GM19351 (cell line): ENCODE data around the gene PRPF6.

Source experiments
- ATAC-seq: cut with Tn5 transposase; IDR thresholded peaks from one replicate; pipeline ENCODE4 v1.9.1; 2021; ENCODE audit warnings: mild to moderate bottlenecking, moderate library complexity; ENCODE audit not compliant: unreplicated experiment

The PRPF6 gene

DNA sequence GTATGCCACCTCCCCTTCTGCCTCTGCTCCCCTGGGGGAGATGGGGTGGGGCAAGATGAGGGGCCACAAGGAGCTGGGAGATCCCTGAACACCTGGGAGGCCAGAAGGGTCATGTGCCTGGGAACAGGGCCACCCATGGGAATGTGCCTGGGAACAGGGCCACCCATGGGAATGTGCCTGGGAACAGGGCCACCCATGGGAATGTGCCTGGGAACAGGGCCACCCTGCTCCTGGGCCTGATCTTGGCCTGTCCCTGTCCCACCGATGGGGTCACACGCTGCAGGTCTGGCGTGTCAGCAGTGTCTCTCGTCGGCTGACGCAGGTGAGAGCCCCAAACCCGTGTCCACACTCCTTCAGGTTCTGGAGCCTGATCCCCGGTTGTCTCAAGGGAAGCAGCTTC lies 94.0 kb downstream of the PRPF6 start:
- no peak for ATAC-seq

DNA sequence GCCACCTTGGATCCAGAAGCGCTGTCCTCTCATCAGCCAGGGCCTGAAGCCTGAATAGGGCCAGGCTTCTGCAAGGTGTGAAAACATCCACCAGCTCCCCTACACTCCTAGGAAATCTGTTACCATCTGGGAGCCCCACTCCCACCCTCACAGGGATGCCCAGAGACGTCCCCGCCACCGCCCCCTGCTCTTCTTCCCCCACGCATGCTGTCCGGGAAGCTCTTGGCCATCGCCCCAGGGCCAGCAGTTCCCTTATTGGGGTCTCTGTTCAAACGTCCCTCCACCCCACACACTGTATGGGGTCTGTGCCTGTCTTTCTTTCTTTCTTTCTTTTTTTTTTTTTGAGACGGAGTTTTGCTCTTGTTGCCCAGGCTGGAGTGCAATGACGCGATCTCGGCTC lies 94.6 kb downstream of the PRPF6 start:
- ATAC-seq, result no peak

DNA sequence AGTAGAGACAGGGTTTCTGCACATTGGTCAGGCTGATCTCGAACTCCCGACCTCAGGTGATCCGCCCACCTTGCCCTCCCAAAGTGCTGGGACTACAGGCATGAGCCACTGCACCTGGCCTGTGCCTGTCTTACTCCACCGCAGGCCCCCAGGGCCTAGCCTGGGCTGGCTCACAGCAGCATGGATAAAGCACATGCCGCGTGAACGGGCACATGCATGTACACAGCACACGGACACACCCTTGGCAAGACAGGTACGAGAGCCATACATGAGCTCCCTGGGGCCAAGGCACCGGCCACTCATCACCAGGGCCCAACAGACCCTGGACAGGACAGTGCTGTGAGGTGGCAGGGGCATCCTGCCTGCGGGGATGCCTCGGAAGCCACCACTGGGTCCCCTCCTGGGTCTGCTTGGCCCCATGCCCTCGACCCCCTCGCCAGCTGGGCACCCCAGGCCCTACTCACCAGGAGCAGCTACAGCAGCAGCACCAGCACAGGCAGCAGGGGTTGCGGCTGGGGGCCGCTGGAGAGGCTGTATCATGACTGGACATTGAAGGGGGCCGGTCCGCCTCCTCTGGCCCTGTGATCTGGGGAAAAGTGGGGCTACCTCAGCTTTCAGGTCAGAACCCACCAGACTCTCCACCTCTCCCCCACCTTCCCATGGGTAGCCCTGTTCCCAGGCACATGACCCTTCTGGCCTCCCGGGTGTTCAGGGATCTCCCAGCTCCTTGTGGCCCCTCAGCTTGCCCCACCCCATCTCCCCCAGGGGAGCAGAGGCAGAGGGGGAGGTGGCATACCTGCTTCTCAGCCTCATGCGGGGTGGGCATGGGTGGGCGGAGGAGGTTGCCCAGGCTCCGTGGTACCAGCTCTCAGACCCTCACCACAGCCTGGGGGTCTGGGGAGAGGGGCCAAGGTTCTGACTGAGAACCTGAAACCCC lies 95.4 kb downstream of the PRPF6 start:
- no peak for ATAC-seq

DNA sequence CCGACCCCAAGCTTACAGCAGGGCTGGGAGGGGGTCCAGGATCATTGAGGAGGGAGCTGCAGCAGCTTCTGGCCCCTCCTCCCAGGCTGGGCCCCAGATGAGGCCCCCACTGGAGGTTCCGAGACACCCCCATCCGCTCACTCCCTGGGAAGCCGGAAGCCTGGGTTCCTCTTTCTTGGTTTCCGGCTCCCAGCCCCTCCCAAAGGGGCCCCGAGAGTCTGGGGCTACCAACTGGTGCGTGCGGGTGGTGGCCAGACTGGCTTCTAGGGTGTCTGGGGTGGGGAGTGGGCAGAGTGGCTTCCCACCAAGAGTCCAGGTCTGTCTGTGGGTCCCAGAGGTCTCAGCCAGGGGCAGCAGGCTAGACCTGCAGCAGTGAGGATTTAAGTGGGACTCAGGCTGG lies 96.2 kb downstream of the PRPF6 start:
- ATAC-seq, result no peak

DNA sequence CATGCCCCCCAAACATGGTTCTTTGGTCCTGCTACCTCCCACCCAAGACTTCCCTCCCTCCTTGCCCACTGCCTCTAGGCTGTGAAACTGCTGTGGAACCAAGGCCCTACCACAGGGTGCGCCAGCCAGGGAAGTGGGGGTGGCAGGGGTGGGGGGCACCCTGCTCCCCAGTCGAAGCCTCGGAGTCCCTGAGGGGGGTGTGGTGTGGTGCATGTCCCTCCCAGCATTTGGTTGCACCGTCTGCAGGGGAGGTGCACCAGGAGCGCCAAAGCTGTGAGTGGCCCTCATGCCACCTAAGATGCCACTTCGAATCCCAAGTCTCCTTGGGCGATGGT lies 96.6 kb downstream of the PRPF6 start:
- ATAC-seq, result no peak

DNA sequence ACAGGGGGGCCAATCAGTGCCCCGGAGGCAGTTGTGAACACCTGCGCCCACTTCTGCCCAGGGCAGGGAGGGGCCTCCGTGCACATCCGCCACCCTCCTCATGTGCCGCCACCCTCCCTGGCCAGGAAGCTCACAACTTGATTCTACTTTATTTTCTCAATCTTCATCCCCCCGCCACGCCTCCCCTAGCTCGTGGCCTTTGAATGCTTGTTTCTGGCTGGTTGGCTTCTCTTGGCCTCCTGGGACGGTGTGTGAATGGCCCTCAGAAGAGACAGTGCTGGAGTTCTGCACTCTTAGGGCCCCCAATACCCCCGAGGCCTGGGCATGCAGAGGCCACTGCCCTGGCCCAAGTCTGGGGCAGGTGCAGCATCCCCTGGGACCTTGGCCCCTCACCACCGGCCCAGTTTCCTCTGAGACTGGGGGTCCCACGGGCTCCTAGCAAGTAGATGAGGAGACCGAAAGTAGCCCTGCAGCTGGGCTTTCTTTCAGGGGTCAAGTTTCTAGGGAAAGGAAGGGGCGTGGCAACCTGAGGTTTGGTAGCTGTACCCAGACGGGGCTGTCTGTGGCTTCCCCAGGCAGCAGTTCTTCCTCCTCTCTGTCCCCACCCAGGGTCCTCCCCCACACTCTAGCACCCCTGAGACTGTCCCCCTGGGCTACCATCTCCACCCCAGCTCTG lies 97.1 kb downstream of the PRPF6 start:
- no peak for ATAC-seq

DNA sequence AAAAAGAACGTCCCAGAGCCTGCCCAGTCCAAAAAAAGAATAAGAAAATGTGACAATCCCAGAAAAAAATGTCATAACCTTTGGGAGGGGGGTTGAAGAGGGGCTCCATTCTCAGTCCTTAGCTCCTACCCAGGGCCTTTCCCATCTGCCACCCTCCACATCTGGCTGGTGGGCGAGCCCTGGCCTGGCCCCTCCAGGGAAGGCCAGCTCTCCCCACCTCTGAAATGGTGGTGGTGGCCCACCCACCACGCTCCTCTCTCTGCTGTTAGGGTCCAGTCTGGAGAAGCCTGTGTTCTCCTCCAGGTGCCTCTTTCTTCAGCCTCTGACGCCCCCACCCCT lies 98.0 kb downstream of the PRPF6 start:
- ATAC-seq, result no peak

DNA sequence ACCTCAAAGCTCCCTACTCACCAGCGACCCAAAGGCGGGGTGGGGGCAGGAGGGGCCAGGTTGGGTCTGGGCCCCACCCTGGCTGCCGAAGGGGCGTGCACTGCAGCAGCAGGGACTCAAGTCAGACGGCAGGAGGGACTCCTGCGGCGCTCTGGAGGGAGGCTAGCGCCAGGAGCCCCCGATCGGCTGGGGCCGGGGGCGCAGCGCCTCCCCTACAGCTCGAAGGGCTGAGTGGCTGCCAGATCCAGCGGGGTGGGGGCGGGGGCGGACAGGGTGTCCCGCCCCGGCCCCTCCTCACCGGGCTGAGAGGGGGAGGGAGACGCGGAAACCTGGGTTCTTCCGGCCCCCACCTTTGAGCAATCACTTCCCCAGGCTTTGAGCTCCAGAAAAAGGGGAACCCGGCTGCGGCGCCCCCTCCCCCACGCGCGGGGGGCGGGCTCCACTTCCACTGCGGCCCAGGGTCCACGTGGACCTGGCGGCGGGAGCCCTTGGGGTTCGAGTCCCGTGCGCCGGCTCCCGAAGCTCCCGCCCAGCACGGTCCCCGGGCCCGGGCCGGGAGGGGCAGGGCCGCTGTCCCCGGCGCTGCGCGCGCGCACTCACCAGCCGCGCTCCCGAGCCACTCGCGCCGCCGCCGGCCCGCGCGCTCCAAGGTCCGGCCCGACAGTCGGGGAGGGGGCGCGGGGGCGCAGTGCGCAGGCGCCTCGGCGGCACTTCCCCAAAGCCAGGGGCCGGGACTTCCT lies 98.5 kb downstream of the PRPF6 start, which contains the start of gene RGS19:
Gene RGS19, minus strand, starts transcription at position 246 of the 740 bp plus-strand sequence. CDS start 2,632 bp downstream, outside the sequence.
- ATAC-seq, result peak; percentile 37

DNA sequence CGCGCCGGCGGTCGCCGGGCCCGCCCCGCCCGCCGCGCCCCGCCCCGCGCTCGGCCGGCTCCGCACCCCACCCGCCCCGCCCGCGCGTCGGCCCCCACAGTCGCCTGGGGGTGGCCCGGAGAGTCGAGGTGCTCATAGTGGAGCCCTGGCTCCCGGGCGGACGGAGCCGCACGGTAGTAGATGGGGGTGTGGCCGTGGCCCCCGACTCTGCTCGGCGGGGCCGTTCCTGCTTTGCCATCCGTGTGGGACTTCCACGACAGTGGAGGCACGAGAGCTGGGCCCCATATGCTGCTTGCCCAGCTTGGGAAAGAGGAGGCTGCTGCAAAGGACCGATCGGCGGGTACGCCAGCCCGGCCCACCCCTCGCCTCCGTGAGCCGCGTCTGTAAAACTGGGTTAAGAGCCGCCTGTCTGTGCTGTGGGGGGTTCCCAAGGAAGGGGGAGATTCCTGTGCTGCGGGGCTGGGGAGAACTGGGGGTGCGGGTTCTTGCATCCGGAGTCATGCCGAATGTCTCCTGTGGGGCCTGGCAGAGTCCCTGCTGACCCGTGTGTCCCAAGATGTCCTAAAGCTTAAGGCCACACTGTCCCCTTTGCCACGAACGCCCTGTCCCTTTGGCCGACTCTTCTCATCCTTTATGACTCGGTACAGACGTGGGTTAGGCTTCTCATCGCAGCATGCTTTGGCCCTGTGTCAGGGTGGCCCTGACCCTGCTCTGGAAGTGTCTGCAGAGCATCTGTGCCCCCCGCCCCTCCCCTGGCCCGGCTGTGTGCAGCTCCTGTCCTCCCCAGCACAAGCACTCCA lies 99.3 kb downstream of the PRPF6 start, which contains the start of gene OPRL1:
Gene OPRL1, plus strand, starts transcription at position 70 of the 800 bp plus-strand sequence. CDS start 12,639 bp downstream, outside the sequence.
- ATAC-seq, result peak; percentile 5

DNA sequence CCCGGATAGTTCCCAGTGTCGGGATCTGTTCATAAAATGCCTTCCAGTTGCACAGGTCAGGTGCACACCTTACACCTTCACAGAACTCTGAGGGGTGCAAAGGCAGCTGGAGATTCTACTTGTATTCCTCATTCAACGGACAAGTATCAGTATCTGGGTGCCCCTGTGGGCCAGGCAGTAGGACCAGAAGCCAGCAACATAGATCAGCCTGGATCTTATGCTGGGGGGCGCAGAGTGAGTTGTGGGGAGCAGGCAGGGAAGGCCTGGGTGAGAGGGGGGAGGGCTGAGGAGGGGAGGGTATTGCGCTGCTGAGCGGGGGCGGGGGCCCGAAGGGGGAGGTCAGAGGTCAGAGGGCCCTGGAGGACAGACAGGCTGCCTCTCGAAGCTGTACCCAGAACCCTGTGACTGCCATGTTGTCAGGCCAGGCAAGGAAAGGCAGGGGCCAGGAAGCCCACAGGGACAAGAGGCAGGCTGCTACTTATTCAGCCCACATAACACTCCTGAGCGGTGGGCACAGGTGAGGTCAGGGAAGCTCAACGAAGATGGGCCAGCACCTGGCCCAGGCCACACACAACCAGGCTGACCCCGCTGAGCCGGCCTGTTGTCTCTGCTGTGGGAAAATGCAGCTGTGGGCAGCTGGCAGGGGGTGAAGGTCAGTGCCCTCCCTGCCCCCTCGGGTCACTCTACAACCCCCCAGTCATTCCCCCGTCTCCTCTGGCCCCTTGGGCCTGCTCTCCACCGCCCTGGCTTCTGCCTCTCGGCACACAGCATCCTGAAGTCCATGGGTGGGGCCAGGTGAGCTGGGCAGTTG lies 100.1 kb downstream of the PRPF6 start:
- no peak for ATAC-seq

DNA sequence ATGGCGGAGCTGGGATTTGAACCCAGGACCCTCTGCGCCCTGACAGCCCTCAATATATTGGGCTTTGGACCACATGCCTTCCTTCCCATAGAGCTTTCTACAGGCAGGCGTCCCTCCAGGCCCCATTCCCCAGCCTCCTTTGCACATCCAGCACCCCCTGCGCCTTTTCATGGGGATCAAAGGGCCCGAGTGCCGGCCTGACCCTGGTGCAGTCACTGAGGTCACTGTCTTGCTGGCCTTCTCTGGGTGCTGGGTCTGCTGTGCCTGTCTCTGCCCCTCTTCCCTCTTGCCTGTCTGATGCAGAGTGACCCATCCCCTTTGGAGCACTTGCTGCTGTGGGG lies 100.7 kb downstream of the PRPF6 start:
- ATAC-seq, result no peak

DNA sequence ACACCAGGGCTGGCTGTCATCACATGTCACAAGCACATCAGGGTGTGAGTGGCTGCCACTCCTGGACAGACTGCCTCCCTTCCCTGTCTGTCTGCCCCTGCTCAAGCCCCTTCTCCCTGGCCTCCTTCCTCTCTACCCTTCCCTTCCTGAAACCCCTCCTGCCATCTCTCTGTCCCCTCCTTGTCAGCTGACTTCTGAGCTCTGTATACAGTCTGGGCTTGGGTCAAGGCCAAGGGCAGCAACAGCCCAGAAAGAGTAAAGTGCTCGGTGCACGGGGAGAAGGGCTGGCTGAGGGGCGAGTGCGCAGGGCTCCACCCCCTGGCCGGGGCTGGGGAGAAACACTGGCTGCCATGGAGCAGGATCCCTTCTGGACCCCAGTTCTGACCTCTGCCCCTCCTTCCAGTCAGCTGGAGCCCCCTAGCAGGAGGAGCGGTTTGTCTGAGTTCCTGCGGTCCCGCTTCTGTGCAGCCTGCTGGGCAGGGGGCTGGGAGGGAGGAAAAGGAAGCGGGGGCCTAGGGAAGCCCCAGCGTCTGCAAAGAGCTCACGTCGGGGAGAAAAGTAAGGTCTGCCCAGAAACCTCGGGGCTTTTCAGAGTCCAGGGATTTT lies 101.3 kb downstream of the PRPF6 start:
- no peak for ATAC-seq
